GM18505 (cell line): Measurements from ENCODE around the gene COL20A1.

Source experiments
- ATAC-seq: cut with Tn5 transposase; IDR thresholded peaks from one replicate; pipeline ENCODE4 v1.9.1; 2021; ENCODE audit not compliant: unreplicated experiment
- POLR2A ChIP-seq: IDR thresholded peaks from 4 replicates; pipeline ENCODE4 v1.6.1; 2011; ENCODE audit warnings: borderline replicate concordance; ENCODE audit not compliant: insufficient read depth, insufficient read length; ENCODE audit errors: extremely low read depth

Gene COL20A1

DNA sequence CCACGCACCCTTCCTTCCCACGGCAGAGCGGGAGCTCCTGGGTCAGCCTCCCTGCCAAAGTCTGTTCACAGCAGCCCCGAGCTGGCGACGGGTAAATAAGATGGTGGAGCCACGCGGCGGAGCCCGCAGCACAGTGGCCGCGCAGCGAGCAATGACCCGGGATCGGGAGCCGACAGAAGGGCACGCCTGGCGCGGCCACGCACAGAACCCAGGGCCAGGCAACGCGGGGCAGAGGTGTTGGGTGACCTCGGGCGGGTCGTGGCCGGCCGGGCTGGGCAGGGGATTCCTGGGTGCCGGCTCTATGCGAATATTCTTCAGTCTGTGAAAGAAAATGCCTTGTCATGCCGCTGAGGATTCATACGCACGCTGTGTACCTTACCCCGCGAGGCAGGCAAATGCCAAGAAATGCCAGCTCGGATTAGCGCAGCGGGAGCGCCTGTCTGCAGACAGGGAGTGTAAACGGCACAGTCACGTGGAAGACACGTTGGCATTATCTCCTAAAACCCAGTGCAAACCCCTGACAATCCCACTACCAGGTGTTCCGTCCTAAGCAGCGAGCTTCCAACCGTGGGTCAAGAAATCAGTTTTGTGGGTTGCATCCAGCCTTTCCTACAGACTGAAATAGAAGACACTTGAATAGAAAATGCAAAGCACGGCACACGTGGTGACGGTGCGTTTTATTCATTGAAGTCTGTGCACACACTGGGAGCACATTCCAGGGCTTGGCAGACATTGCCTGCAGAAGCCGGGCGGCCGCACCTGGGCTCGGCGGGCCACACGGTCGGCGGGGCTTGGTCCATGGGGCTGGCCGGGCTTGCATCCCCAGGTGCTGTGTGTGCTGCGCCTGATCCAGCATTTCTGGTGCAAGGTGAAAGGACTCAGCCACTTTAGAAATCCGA lies 49.8 kb downstream of the COL20A1 start:
- no peak for ATAC-seq
- no peak for TF ChIP-seq POLR2A

DNA sequence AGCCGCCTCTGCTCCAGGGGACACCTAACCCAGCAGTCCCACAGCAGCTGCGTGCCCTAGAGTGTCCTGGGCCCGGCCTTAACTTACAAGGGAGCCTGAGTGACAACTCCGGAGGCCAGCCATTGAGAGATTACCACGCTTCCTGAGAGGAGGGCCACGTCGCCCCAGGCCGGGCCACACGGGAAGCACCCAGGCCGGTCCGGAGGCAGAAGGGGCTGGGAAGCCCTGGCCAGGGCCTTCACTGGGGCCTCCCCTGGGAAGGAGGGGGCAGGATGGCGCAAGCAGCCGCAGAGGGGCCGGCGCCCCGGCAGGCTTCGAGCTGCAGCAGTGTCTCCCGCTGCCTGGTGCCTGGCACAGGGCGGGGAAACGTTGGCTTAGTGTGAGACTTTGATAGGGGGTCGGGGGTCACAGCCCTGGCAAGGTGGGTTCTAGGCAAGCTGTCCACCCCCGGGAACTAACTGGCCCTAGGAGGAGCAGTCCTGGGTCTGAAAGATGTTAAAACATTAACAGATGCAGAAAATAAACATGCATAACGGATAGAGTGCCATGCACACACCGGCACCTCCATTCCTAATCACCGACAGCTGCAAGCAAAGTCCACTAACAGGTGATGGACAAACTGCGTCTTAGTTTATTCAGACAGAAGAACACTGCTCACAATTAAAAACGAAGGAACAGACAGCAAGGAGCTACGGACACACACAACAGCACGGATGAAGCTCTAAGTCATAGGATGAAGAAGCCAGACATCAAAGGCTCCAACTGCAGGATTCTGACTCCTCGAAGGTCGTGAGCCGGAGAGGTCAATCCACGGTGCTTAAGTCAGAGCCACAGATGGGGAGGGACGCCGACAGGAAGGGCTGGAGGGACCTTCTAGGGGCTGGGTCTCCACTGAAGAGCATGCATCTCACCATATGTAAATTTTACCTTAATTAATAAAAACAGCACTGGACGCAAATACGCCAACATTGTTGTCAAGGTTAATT lies 50.8 kb downstream of the COL20A1 start:
- ATAC-seq = no peak
- no peak for TF ChIP-seq POLR2A

DNA sequence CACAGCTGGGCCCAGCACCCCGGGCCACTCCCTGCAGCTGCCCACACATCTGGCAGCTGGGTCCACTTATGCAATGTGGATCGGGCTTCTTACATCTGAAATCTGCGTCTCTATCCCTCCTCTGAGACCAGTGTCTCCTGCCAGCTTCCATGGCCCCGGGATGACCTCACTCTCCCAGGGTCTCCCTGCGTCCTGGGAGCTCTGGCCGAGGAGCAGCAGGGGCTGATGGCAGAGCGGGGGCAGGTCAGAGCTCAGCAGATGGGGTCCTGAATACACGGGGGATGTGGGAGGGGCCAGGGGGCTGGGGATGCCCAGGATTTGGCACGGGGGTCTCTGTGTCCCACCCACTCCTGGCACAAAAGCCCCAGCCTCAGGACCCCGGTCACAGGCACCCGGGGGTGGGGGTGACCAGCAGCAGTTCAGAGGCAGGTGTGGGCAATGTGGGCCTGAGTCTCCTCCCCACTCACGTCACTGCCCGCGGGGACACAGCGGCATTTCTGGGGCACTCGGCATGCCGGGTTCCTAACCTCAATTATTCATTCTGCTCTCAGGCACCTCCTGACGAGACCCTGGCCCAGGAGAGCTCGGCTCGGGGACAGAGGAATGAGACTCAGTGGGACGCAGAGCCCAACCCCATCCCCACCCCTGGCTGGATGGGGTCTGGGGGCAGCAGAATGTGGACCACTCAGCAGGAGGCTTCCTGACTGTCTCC lies 51.8 kb downstream of the COL20A1 start:
- no peak for ATAC-seq
- TF ChIP-seq POLR2A = no peak

DNA sequence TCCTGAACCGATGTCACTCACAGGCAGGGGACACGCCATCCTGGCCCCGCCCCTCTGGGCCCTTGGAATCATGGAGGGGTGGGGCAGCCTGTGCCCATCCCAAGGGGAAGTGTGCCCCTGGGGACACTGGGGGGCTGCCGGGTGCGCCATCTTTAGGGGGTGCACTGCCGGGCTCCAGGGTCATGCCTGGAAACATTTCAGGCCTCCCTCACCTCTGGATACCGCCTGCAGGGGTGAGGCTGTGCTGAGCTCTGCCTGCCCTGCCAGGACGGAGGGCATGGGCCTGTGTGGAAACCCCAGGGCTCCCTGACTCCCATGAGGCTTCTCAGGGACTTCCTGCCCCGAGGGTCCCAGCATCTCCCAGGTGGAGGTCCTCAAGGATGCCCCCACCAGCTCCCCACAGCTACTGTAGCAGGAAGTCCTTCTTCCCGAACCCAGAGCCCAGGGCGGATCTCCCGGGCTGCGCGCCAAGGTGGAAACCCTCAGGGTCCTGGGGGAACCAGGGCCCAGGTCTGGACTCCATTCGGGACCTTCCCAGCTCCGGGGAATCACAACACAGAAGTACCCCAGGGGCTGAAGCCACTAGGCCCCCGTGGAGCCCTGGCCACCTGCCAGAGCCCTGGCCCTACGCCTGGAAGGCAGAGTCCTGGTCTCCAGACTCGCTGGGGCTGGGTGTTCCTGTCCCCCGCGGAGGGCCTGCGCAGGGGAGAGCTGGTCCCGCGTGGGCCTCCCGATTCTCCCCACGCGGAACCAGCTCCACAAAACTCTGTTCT lies 52.5 kb downstream of the COL20A1 start:
- no peak for ATAC-seq
- TF ChIP-seq POLR2A = no peak

DNA sequence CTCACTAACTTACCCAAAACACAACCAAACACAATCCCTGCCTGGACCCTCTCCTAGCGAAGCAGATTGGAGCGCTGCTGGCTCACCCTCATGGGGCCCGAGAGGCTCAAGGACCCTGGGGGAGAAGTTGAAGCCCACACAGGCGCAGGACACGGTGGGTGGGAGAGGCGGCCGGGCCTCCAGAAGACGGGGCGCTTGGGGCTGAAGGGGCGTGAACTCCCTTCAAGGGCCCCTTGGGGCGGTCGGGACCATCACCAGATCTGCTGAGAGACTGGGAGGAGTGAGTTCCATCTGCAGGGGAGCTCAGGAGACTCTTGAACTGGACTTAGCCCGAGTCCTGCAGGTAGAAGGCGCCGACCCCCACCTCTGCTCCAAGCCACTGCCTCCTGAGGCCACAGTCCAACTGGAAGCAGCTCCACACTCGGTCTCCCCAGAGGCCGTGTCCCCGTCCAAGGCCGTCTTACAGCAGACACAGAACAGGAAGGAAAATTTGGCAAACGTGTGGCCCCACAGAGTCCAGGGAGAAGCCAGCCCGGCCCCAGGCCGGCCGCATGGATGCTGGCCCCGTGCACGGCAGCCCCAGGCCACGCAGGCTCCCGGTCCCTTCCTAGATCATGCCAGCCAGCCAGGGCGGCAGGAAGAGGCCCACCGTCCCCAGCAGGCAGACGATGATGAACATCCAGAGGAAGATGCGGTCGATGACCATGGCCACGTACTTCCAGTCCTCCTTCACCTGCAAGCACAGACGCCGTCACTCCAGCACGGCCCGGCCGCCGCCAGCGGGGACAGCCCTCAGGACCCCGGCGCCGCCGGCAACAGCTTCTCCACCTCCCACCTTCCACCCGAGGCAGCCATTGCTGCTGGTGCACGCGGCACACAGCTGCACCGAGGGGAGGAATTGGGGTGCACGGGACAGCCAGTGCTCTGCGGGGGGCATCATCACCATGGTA lies 53.4 kb downstream of the COL20A1 start:
- TF ChIP-seq POLR2A = no peak
- ATAC-seq = no peak

DNA sequence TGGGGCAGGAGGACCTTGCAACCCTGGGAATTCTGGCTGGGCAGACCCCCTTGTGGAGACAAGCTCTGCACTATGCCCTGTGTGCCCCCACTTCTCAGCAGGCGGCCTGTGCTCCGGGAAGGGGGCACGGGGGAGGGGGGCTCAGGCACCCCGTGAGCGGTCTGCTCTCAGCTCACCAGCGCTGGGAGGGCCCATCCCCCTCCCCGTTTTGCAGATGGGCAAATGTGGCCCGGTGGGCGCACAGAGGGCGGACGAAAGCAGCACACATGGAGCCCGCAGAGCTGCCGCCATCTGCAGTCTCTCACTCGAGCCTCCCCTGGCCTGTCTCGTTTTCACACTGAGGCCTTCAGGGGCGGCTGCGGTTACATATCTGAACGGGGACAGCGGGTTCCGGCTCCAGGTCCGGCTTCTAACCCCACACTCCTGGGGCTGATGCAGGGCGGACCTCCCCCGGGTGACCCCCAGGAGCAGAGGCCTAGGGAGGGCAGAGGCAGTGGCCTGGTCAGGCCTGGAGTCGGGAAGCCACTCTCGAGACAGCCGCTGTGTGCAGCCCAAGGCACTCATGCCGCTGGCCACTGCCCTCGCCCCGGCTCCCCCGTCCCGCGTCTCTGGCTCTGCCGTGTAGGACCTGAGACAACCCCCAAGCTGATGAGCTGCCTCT lies 54.2 kb downstream of the COL20A1 start:
- TF ChIP-seq POLR2A = no peak
- ATAC-seq = no peak

DNA sequence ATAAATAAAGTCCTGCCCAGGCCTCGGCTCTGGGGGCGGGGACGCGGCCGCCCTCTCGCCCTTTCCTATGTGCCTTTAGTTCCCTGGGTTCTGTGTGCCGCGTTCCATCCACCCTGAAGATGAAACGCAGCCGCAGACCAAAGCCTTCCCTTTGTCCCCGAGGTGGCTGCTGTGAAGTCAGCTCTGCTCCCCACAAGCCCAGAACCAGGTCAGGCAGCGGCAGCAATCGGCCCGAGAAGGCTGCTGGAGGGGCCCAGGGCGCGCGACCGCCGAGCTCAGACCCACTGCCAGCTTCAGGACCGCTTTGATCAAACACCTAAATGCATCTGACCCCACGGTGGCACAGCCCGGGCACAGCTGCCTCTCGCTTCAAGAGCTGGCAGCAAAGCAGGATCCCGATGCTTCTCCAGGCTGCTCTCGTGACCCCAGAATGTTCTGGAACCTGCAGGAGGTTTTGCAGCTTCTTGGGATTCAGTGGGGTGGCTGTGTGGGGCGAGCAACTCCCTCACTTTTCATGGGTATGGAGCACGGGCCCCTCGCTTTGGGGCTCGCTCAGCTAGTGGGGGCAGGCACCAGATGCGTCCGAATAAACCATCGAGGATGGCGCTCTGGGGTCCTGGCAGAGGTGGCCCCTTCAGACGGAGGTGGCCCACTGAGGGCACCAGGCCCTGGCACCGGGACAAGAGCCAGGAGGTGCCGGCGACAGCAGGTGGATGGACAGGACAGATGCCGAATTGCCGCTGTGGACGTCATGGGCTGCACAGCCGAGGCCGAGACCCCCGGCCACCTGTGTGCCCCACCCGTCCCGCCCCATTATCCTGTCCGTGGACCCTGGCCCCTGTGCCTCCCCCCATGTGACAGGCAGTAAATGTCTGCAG lies 55.2 kb downstream of the COL20A1 start:
- no peak for TF ChIP-seq POLR2A
- no peak for ATAC-seq

DNA sequence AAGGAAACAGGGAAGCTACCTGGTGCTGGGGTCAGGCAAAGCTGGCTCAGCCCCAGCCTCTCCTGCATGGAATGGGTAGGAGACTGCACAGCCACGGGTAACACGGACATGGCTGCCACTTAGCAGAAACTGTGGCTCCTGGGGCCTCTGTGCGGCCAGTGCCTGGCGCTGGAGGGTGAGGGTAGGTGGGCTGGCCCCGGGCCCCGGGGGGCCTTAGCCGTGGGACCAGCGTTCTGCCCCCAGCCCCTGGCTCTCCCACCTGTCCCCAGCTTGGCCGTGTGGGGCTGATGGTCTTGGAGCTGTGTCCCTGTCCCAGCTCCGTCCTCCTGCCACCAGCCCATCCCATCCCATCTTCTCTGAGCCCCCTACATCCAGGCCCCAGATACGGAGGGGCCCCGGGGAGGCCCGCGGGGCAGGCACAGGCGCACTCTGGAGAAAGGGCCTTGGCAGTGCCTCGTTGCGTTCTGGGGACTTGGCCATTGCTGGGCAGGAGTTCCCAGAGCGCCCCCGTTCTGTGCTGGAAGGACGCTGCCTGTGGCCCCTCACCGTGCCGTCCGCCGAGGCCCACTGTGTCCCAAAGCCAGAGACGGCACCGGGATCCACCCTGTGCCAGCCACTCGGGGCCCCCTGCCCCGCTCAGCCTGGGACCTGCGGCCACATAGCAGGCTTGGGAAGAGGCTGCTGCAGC lies 56.0 kb downstream of the COL20A1 start:
- TF ChIP-seq POLR2A = no peak
- no peak for ATAC-seq

DNA sequence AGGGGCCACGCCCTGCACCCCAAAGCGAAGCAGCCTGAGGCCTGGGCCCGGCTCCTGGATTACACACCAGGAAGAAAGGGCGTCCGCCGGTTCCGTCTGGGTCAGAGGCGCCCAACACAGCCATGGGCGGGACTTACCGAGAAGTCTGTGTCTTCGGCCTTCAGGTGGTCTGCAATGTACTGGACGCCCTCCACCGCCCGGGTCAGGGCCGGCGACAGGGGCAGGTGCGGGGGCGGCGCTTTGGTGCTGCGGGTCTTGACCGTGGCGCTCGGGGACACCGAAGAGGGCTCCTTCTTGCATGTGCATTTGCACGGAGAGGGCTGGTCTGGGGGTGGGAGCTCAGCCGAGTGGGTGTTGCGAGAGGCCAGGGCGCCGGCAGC lies 56.5 kb downstream of the COL20A1 start:
- ATAC-seq = no peak
- no peak for TF ChIP-seq POLR2A

DNA sequence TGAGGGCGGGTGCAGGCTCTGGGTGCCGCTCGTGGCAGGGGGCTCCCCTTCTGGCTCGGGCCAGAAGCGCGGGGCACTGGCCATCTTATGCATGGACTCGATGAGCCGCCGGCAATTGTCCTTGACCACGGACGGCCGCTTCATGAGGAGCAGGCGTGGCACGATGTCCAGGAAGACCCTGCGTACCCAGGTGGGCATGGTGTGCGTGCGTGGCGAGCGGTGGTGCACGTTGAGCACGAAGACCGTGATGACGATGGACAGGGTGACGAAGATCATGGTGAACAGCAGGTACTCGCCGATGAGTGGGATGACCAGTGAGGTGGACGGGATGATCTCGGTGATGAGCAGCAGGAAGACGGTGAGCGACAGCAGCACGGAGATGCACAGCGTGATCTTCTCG lies 57.2 kb downstream of the COL20A1 start:
- TF ChIP-seq POLR2A = no peak
- no peak for ATAC-seq
